RWPE1 (cell line): ENCODE measurements around the gene EIF1AD.

Experiments
- CTCF ChIA-PET: fragments of 350-600 bp; sonication (Branson Sonifier 250); formaldehyde crosslinking; extraction: SDS; loops from one replicate; lab custom pipeline; 2021; lab: Yijun Ruan, JAX
- POLR2A ChIA-PET: fragments of 400-600 bp; formaldehyde crosslinking; extraction: SDS; loops from one replicate; lab custom pipeline; 2020; ENCODE audit warnings: antibody characterized with exemption; ENCODE audit not compliant: low non-redundant PET; lab: Yijun Ruan, JAX
- DNase-seq: peaks from one replicate; pipeline ENCODE4 v3.0.0; 2012; ENCODE audit warnings: low spot score
- H3K27ac ChIP-seq: fragments of 450-650 bp; 2 replicates; pipeline ENCODE4 v1.5.1; 2017
- CTCF ChIP-seq: fragments of 450-650 bp; conservative IDR thresholded peaks from 2 replicates; pipeline ENCODE4 v1.5.1; 2017; ENCODE audit warnings: low read depth, mild to moderate bottlenecking

The EIF1AD gene

GRCh38 chr11:65947603-65948125, 54.3 kb downstream of the EIF1AD start:
- CTCF ChIA-PET = no interaction called here
- no peak for TF ChIP-seq CTCF
- H3K27ac ChIP-seq = no peak overlapping the region
- no peak for DNase-seq
- POLR2A ChIA-PET = no interaction called here

- no peak for TF ChIP-seq CTCF
- ChIA-PET POLR2A (no interaction called here), CTCF (no interaction called here)
- no peak overlapping the region for H3K27ac ChIP-seq
- DNase-seq = no peak
Measured at GRCh38 chr11:65947133-65947532, 54.8 kb downstream of the EIF1AD start.

DNA sequence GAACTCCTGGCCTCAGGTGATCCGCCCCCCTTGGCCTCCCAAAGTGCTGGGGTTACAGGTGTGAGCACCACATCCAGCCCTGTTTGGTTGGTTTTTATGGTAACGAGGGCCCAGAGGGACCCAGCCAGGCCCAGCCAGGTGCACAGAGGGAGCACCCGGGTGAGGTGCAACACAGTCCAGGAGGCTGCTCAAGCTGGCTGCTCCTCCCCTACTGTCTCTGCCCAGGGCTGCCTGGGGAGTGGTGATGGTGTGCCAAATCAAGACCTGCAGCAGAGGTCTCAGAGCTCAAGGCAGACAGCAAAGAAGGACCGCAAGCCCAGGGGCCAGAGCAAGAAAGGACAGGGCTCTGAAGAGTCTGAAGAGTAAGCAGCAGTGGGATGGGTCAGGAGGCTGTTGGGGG, 55.3 kb downstream of the EIF1AD start:
- ChIA-PET POLR2A (interaction anchor here (0.5 to 0.6 kb wide), 2 partner anchors 274 to 437 kb away, joined by 3 to 4 read pairs; no protein-coding TSS in a partner anchor), CTCF (no interaction called here)
- H3K27ac ChIP-seq = no peak overlapping the region
- DNase-seq = no peak
- no peak for TF ChIP-seq CTCF
